ENCODE results near the gene TRPM3. TPM values are rescaled to one million over a fixed set of nuclear protein-coding genes. Genes with fewer than 3 reads are reported as not detected.

Gene TRPM3
- total and polyA plus RNA-seq, 2 of the 8 experiments (the other 6 are each of a cell fraction or from before 2014, with no cell fraction given), result 2.4 to 10.9 TPM

DNA sequence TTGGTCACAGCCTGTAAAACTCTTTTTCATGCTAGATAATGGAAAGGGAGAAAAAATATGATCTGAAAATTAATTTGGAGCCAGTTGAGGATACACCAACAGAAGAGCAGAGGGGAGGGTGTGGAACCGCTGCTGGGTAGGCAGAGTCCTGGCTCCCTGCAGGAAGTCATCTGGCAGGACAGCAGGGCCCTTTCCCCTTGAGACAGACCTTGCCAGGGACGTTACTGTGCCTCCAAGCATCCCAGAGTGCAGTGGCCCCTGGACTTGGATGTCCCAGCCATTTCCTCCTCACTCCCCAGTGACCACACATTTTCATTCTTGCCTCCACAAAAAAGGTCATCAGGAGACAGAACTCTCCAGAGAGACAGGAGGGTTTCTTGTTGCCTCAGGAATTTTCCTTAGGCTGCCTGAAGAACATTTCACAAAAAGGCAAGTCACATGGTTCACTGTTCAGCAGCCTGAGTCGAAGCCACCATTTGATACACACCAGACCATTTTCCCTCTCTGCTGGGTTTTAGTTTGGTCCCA, 5.9 kb downstream of the TRPM3 start:
- POLR2A ChIA-PET (ENCODE audit: partially characterized antibody), result interaction anchor here (1.1 kb wide), 1 partner anchor 13 kb away, joined by 3 read pairs; no protein-coding TSS in a partner anchor
- H2BK120ac ChIP-seq (replicated peaks; ENCODE audit: low read depth, low read length), result peak overlapping the region; percentile 81
- no peaks in the 10 kb centered on the region for H3K9me3 ChIP-seq (ENCODE audit: insufficient read depth in 2 of 2, low read depth in 1 of 2, low read length in 1 of 2)
- H3K27ac ChIP-seq (ENCODE audit: low read depth, low read length), result no peak overlapping the region
- peak overlapping the region; percentile 12; the same call in 1 of the 2 replicates for H2BK15ac ChIP-seq (ENCODE audit: low read length)
- H4K20me1 ChIP-seq (replicated peaks in 1 of 2; ENCODE audit: control insufficient read depth in 1 of 2, insufficient read depth in 2 of 2, low read length in 2 of 2), result no peaks in the 10 kb centered on the region
- no peak overlapping the region for H2BK5ac ChIP-seq (ENCODE audit: low read depth, low read length)
- no peak overlapping the region for H3K4ac ChIP-seq (replicated peaks; ENCODE audit: insufficient read length, low read depth, low read length)
- H3K4me3 ChIP-seq (ENCODE audit: extremely low read depth in 1 of 4, insufficient read depth in 2 of 4, low read depth in 3 of 4, low read length in 4 of 4), result no peak overlapping the region
- peak overlapping the region; percentile 23 for H4K91ac ChIP-seq (replicated peaks; ENCODE audit: insufficient read length, low read length)
- WGBS, 2 experiments (ENCODE audit: extremely low coverage in 1 of 2, insufficient coverage in 1 of 2, insufficient read length in 1 of 2, insufficient replicate concordance in 2 of 2, low coverage in 1 of 2, low lambda C conversion rate in 2 of 2, missing lambda C conversion rate in 1 of 2), result 75% methylated on average over 3 of the region's 3 CpGs; no CpG with 5 or more reads in 1 of the 2 experiments
- no peak overlapping the region for H3K4me2 ChIP-seq (ENCODE audit: insufficient read depth in 1 of 2, low read depth in 2 of 2, low read length in 2 of 2)
- H3K56ac ChIP-seq (replicated peaks; ENCODE audit: insufficient read length, low read depth, low read length), result no peak overlapping the region
- peaks cover 0 to 23% (median 14%) of the 10 kb centered on the region in 4 experiments; a peak in 6 of 7 replicates for H3K4me1 ChIP-seq (replicated peaks in 1 of 4; ENCODE audit: control insufficient read depth in 3 of 4, insufficient read depth in 4 of 4, low read length in 3 of 4)
- no peak overlapping the region for H2AFZ ChIP-seq (ENCODE audit: low read length)
- CTCF ChIA-PET (ENCODE audit: partially characterized antibody), result no interaction called here
- TF ChIP-seq CBX8 (IDR thresholded peaks at IDR 0.05; ENCODE audit: borderline replicate concordance, low read depth, low read length) (no peak), POU5F1 (IDR thresholded peaks at IDR 0.05; ENCODE audit: low read depth, low read length) (no peak), ASH2L (IDR thresholded peaks at IDR 0.05; ENCODE audit: low read length) (no peak)
- TF ChIP-seq, protein P1, sequence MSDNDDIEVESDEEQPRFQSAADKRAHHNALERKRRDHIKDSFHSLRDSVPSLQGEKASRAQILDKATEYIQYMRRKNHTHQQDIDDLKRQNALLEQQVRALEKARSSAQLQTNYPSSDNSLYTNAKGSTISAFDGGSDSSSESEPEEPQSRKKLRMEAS (IDR thresholded peaks at IDR 0.05), result peak; percentile 37; the same call in 1 of the 2 replicates
- H3K14ac ChIP-seq (ENCODE audit: insufficient read length), result no peak overlapping the region
- H3K79me1 ChIP-seq (ENCODE audit: low read depth, low read length), result no peaks in the 10 kb centered on the region
- no peaks in the 10 kb centered on the region for H3K36me3 ChIP-seq (ENCODE audit: control insufficient read depth in 2 of 4, insufficient read depth in 4 of 4, low read length in 3 of 4)
- H3K18ac ChIP-seq (ENCODE audit: extremely low read depth, low read length), result 0 out of 2 replicates have a peak overlapping the region, but pooled peaks have one; percentile 42
- no peak overlapping the region for H3K23ac ChIP-seq (ENCODE audit: insufficient read length)
- peak overlapping the region; percentile 29; the same call in 1 of the 2 replicates for H2BK20ac ChIP-seq (ENCODE audit: low read length)
- H3K23me2 ChIP-seq (ENCODE audit: low read depth, low read length), result 0 out of 2 replicates have a peak, but pooled peaks cover 3% of the 10 kb centered on the region
- FAIRE-seq (peak; percentile 48), DNase-seq (ENCODE audit: low read depth in 1 of 2, low spot score in 2 of 2) (no peak)
- H4K5ac ChIP-seq (ENCODE audit: insufficient read length, low read depth, low read length), result no peak overlapping the region
- H3K27me3 ChIP-seq (replicated peaks in 1 of 4; ENCODE audit: control insufficient read depth in 3 of 4, extremely low read depth in 1 of 4, insufficient read depth in 3 of 4, low read length in 3 of 4), result no peaks in the 10 kb centered on the region
- peak overlapping the region; percentile 88 for H2BK12ac ChIP-seq (ENCODE audit: low read depth, low read length)
- H2AK5ac ChIP-seq (ENCODE audit: low read depth, low read length), result no peak overlapping the region
- H4K8ac ChIP-seq (ENCODE audit: extremely low read depth, insufficient read depth, low read length), result peak overlapping the region; percentile 31; the same call in 1 of the 2 replicates
- H3K9ac ChIP-seq (replicated peaks in 1 of 4; ENCODE audit: extremely low read depth in 1 of 4, low read depth in 3 of 4, low read length in 3 of 4), result no peak overlapping the region
- H3K79me2 ChIP-seq (ENCODE audit: control insufficient read depth in 1 of 2, insufficient read depth in 2 of 2, low read length in 2 of 2), result peaks cover 0 to 74% of the 10 kb centered on the region in 2 experiments; a peak in 3 of 4 replicates

Measured in H1 (cell line).